Gastrocnemius medialis (tissue), 4 donors: ENCODE results near the gene ZBTB7B.
A peak's percentile ranks its signal among the peaks of the same experiment; 100 is the strongest.

Source experiments
- POLR2A ChIP-seq, 2 donors: fragments of 450-650 bp; IDR thresholded peaks; one replicate each; pipeline ENCODE4 v1.6.1; 2017; ENCODE audit warnings: antibody characterized with exemption in 2 of 2, mild to moderate bottlenecking in 2 of 2, moderate library complexity in 2 of 2
- TF ChIP-seq, protein P1 (sequence below), 5 experiments: fragments of 450-650 bp in 3 of 5; fragments of 200-600 bp in 2 of 5; sonication (generic) in 2 of 5; IDR thresholded peaks in 4 of 5; conservative IDR thresholded peaks in 1 of 5; 1 replicate in 4 of 5; 2 replicates in 1 of 5; pipeline ENCODE4 v1.5.1; 2016 to 2019; ENCODE audit warnings: antibody characterized with exemption in 5 of 5, mild to moderate bottlenecking in 3 of 5, moderate library complexity in 3 of 5

- peak; percentile 90 to 92 for TF ChIP-seq POLR2A (IDR thresholded peaks at IDR 0.05)
- TF ChIP-seq, protein P1, sequence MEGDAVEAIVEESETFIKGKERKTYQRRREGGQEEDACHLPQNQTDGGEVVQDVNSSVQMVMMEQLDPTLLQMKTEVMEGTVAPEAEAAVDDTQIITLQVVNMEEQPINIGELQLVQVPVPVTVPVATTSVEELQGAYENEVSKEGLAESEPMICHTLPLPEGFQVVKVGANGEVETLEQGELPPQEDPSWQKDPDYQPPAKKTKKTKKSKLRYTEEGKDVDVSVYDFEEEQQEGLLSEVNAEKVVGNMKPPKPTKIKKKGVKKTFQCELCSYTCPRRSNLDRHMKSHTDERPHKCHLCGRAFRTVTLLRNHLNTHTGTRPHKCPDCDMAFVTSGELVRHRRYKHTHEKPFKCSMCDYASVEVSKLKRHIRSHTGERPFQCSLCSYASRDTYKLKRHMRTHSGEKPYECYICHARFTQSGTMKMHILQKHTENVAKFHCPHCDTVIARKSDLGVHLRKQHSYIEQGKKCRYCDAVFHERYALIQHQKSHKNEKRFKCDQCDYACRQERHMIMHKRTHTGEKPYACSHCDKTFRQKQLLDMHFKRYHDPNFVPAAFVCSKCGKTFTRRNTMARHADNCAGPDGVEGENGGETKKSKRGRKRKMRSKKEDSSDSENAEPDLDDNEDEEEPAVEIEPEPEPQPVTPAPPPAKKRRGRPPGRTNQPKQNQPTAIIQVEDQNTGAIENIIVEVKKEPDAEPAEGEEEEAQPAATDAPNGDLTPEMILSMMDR (IDR thresholded peaks at IDR 0.05 in 4 of 5, conservative IDR thresholded peaks at IDR 0.05 in 1 of 5), result peak in 2 of 5 experiments; percentile 13 to 55
Measured at GRCh38 chr1:155001675-155002463, 733 bp upstream of the ZBTB7B start.
